CD1c-positive myeloid dendritic cell (primary cell): ENCODE results near the gene NUDT2.
"Not testable (repeated sequence)": the region's sequence is repeated elsewhere in the genome, so short reads cannot be mapped to it uniquely, and the experiment has no call there.

ENCODE experiments used
- DNase-seq: peaks from one replicate; pipeline ENCODE4 v3.0.0-alpha.2; 2016; ENCODE audit errors: extremely low spot score

The NUDT2 gene

GRCh38 chr9:34328987-34329832 is at the start of gene NUDT2, which contains the start of gene KIF24:
NUDT2 (plus strand) TSS chr9:34329569; CDS start chr9:34339040, 9,471 bp downstream.
KIF24 (minus strand) TSS chr9:34329268; CDS start chr9:34311346, 17,922 bp downstream.
- DNase-seq: peak; percentile 100

GRCh38 chr9:34282096-34282495 is 47.3 kb upstream of the NUDT2 start:
- no peak for DNase-seq

GRCh38 chr9:34289159-34289558 is 40.2 kb upstream of the NUDT2 start:
- no peak for DNase-seq

- peak; percentile 74 for DNase-seq
These were observed 38.3 kb upstream of the NUDT2 start for GRCh38 chr9:34291023-34291422.

- no peak for DNase-seq
These were observed 37.9 kb upstream of the NUDT2 start for GRCh38 chr9:34291423-34291822.

- no peak for DNase-seq
These were observed 36.8 kb upstream of the NUDT2 start for GRCh38 chr9:34292552-34292951.

GRCh38 chr9:34301064-34301463 is 28.3 kb upstream of the NUDT2 start:
- not testable (repeated sequence) for DNase-seq

- not testable (repeated sequence) for DNase-seq
These were observed 21.1 kb upstream of the NUDT2 start for GRCh38 chr9:34308316-34308715.

GRCh38 chr9:34310215-34310614 is 19.2 kb upstream of the NUDT2 start:
- no peak for DNase-seq

- no peak for DNase-seq
These were observed 17.7 kb upstream of the NUDT2 start for GRCh38 chr9:34311499-34312185.

GRCh38 chr9:34317436-34317835 is 11.9 kb upstream of the NUDT2 start:
- no peak for DNase-seq

- DNase-seq: no peak
These were observed 11.1 kb upstream of the NUDT2 start for GRCh38 chr9:34318163-34318790.

GRCh38 chr9:34321451-34321850 is 7.9 kb upstream of the NUDT2 start:
- DNase-seq: no peak

- no peak for DNase-seq
These were observed 6.3 kb upstream of the NUDT2 start for GRCh38 chr9:34322899-34323591.

- DNase-seq: no peak
These were observed 2.7 kb upstream of the NUDT2 start for GRCh38 chr9:34326690-34327089.

- DNase-seq: no peak
These were observed 826 bp upstream of the NUDT2 start for GRCh38 chr9:34328500-34328986.

GRCh38 chr9:34331196-34331595 is 1.8 kb downstream of the NUDT2 start:
- peak; percentile 33 for DNase-seq

- peak; percentile 60 for DNase-seq
These were observed 3.0 kb downstream of the NUDT2 start for GRCh38 chr9:34332076-34332964.

GRCh38 chr9:34333836-34334235 is 4.5 kb downstream of the NUDT2 start:
- no peak for DNase-seq

GRCh38 chr9:34334337-34334824 is 5.0 kb downstream of the NUDT2 start:
- DNase-seq: no peak
